ENCODE results near the gene CCT2.

Gene CCT2

GRCh38 chr12:69645031-69645430 lies 59.8 kb downstream of the CCT2 start:
- DNase-seq: no peak

- no peak for DNase-seq
Measured at GRCh38 chr12:69647178-69647577, 61.9 kb downstream of the CCT2 start.

DNA sequence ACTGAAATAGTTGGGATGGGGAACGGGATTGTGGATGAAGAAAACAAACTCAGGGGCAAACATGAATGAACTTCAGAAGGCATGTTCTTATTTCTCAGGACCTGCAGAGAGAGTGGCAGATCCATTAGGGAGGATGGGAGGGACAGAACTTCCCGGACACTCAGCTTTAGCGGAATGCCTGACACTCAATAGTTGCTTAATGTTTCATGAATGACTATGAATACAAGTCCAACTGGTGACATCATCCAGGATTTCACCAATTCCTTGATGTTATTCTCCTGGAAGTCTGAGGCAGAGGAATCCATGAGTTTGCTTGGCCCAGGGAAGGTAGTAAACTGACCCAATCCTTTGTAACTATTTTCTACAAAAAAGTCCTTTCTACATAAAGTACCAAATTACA lies 63.2 kb downstream of the CCT2 start:
- no peak for DNase-seq

DNA sequence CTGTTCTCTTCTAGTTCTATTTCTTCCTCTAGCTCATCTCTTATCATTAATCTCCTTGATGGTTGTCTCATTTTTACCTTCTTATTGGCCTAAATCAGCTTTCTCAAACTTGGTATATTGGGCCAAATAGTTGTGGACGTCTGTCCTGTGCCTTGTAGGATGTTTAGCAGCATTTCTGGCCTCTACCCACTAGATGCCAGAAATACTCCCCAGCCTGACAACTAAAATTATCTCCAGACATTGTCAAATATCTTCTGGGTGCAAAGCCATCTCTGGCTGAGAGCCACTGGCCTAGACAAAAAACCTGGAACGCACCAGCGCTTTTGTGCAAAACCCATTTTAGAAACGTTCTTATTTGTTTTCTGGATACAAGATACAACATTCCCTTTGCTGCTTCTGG lies 64.3 kb downstream of the CCT2 start:
- no peak for DNase-seq

All from CD4-positive, alpha-beta T cell treated with Interleukin-6 for 4 hours (primary cell).